ENCODE results near the gene IQSEC1. TPM values are rescaled to one million over a fixed set of nuclear protein-coding genes. Genes with fewer than 3 reads are reported as not detected.

IQSEC1 gene
- total and polyA plus RNA-seq, 2 donors = 9.4 to 21.9 TPM

DNA sequence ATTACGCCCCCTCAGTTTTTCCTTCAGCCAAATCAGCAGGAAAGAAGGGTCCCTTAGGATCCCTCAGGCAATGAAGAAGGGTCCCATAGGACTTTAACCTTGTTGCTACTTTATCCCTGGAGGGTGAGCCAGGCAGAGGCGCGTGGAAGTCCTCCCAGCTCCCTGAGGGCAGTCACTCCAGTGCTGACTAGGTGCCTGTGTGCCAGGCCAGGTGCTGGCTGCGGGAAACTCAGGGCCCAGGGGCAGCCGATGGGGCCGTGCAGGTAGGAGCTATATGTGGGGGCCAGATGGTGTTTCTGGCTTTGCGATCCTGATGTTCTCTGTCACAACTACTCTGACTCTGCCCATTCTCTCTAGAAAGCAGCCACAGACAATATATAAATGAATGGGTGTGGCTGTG, 42.8 kb upstream of the IQSEC1 start:
- Histone ChIP-seq H3K4me1 (ENCODE audit: control insufficient read depth in 2 of 2, insufficient read depth in 2 of 2, low read length in 2 of 2) (peaks cover 0 to 16% of the 10 kb centered on the region in 2 donors), H3K36me3 (ENCODE audit: control insufficient read depth in 2 of 2, insufficient read depth in 2 of 2, low read length in 1 of 2) (no peaks in the 10 kb centered on the region), H3K27ac (ENCODE audit: low read depth in 1 of 2, low read length in 1 of 2) (no peak overlapping the region), H3K4me3 (ENCODE audit: low read length in 2 of 2) (no peak overlapping the region), H3K27me3 (ENCODE audit: control insufficient read depth in 2 of 2, insufficient read depth in 1 of 2, low read length in 1 of 2) (peaks cover 0 to 12% of the 10 kb centered on the region in 2 donors), H3K9me3 (ENCODE audit: control insufficient read depth in 2 of 2, insufficient read depth in 1 of 2, low read length in 1 of 2) (no peaks in the 10 kb centered on the region)
- no peak for DNase-seq (ENCODE audit: low read depth in 6 of 9, low spot score in 9 of 9)
- WGBS = 94% methylated on average over 7 of the region's 7 CpGs

- 90% methylated on average over 8 of the region's 8 CpGs for WGBS
- Histone ChIP-seq H3K4me3 (ENCODE audit: low read length in 2 of 2) (no peak overlapping the region), H3K27me3 (ENCODE audit: control insufficient read depth in 2 of 2, insufficient read depth in 1 of 2, low read length in 1 of 2) (peaks cover 0 to 14% of the 10 kb centered on the region in 2 donors), H3K27ac (ENCODE audit: low read depth in 1 of 2, low read length in 1 of 2) (no peak overlapping the region), H3K4me1 (ENCODE audit: control insufficient read depth in 2 of 2, insufficient read depth in 2 of 2, low read length in 2 of 2) (peaks cover 0 to 20% of the 10 kb centered on the region in 2 donors), H3K9me3 (ENCODE audit: control insufficient read depth in 2 of 2, insufficient read depth in 1 of 2, low read length in 1 of 2) (no peaks in the 10 kb centered on the region), H3K36me3 (ENCODE audit: control insufficient read depth in 2 of 2, insufficient read depth in 2 of 2, low read length in 1 of 2) (no peaks in the 10 kb centered on the region)
- DNase-seq (ENCODE audit: low read depth in 6 of 9, low spot score in 9 of 9) = no peak
Measured at GRCh38 chr3:13115576-13115910, 42.3 kb upstream of the IQSEC1 start.

DNA sequence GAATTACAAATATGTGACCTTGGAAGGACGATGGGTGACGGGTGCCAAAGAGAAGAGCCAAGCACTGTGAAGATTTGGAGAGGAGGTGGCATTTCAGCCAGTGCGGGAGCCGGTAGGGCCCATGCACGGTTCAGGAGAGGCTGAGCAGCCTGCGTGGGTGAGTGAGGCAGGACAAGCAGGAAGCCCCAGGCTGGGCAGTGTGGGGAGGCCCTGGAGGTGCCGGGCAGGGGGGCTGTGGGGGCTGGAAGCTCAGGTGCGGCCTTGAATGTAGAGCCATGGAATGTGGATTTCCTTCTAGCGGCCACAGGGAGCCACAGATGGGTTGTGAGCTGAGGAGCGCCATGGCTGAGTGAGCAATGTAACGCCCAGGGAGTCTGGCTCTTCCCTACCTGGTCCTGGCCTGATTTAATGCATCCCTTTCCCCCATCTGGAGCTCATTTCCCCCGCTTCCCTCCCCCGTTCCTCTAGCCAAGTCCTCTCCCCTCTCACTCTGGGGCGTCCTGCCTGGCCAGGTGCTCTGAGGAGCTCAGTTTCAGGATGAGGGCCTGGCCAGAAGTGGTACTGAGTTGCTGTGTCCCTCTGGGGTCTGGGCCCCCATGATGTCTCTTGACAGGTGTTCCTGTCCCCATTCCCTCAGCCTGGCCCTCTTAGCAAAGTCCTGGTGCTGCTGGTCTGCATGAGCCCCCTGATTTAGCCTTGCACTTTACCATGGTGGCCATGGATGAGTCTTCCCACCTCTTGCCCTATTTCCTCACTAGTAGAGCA, 41.8 kb upstream of the IQSEC1 start:
- no peak for DNase-seq (ENCODE audit: low read depth in 6 of 9, low spot score in 9 of 9)
- Histone ChIP-seq H3K27me3 (ENCODE audit: control insufficient read depth in 2 of 2, insufficient read depth in 1 of 2, low read length in 1 of 2) (peaks cover 0 to 14% of the 10 kb centered on the region in 2 donors), H3K27ac (ENCODE audit: low read depth in 1 of 2, low read length in 1 of 2) (no peak overlapping the region), H3K36me3 (ENCODE audit: control insufficient read depth in 2 of 2, insufficient read depth in 2 of 2, low read length in 1 of 2) (no peaks in the 10 kb centered on the region), H3K4me3 (ENCODE audit: low read length in 2 of 2) (no peak overlapping the region), H3K9me3 (ENCODE audit: control insufficient read depth in 2 of 2, insufficient read depth in 1 of 2, low read length in 1 of 2) (no peaks in the 10 kb centered on the region), H3K4me1 (ENCODE audit: control insufficient read depth in 2 of 2, insufficient read depth in 2 of 2, low read length in 2 of 2) (peaks cover 0 to 23% of the 10 kb centered on the region in 2 donors)
- WGBS = 94% methylated on average over 14 of the region's 14 CpGs

GRCh38 chr3:13113346-13114330, 40.4 kb upstream of the IQSEC1 start:
- no peaks in the 10 kb centered on the region for H3K36me3 ChIP-seq (ENCODE audit: control insufficient read depth in 2 of 2, insufficient read depth in 2 of 2, low read length in 1 of 2)
- WGBS = 90% methylated on average over 27 of the region's 27 CpGs
- H3K9me3 ChIP-seq (ENCODE audit: control insufficient read depth in 2 of 2, insufficient read depth in 1 of 2, low read length in 1 of 2) = peaks cover 0 to 3% of the 10 kb centered on the region in 2 donors
- DNase-seq (ENCODE audit: low read depth in 6 of 9, low spot score in 9 of 9) = peak in 2 of 9 donors; percentile 19 to 34
- peaks cover 0 to 23% of the 10 kb centered on the region in 2 donors for H3K4me1 ChIP-seq (ENCODE audit: control insufficient read depth in 2 of 2, insufficient read depth in 2 of 2, low read length in 2 of 2)
- H3K27ac ChIP-seq (ENCODE audit: low read depth in 1 of 2, low read length in 1 of 2) = no peak overlapping the region
- H3K27me3 ChIP-seq (ENCODE audit: control insufficient read depth in 2 of 2, insufficient read depth in 1 of 2, low read length in 1 of 2) = peaks cover 0 to 14% of the 10 kb centered on the region in 2 donors
- H3K4me3 ChIP-seq (ENCODE audit: low read length in 2 of 2) = no peak overlapping the region

DNA sequence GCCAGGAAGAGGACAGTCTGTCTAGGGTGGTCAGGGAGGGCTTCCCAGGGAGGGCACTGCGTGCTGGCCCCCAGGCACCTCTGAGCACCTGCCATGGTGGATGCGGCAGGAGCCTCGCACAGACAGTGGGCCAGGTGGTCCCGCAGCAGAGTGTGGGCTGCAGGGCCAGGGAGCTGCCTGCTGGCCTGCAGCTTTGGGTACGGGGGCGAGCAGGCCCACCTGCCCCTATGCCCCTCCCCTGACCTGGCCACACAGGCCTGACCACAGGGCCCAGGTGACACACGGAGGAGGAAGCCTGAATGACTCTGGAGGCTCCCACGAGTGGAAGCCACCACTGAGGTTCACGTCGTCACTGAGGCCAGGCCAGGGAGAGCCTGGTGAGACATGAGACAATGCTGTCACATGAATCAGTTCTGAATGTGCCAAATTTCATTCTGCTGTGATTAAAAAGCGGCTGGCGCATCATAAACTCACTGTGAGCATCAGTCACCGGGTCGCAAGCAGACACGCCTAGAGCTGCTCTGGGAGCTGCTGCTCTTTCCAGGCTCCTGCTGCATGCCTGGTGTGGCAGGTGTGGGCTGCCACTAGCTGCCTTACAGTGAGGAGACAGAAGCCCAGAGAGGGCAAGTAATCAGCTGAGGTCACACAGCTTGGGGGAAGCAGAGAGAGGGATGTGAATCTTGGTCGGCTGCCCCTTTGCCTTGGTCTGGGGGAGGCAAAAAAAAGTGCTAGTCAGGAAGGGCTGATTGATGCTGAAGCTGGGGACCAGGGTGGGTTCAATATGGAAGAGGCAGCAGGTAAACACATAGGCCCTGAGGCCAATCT, 39.5 kb upstream of the IQSEC1 start:
- WGBS = 90% methylated on average over 16 of the region's 16 CpGs
- no peak overlapping the region for H3K4me3 ChIP-seq (ENCODE audit: low read length in 2 of 2)
- peaks cover 0 to 3% of the 10 kb centered on the region in 2 donors for H3K9me3 ChIP-seq (ENCODE audit: control insufficient read depth in 2 of 2, insufficient read depth in 1 of 2, low read length in 1 of 2)
- no peaks in the 10 kb centered on the region for H3K36me3 ChIP-seq (ENCODE audit: control insufficient read depth in 2 of 2, insufficient read depth in 2 of 2, low read length in 1 of 2)
- no peak overlapping the region for H3K27ac ChIP-seq (ENCODE audit: low read depth in 1 of 2, low read length in 1 of 2)
- peaks cover 0 to 14% of the 10 kb centered on the region in 2 donors for H3K27me3 ChIP-seq (ENCODE audit: control insufficient read depth in 2 of 2, insufficient read depth in 1 of 2, low read length in 1 of 2)
- peaks cover 0 to 23% of the 10 kb centered on the region in 2 donors for H3K4me1 ChIP-seq (ENCODE audit: control insufficient read depth in 2 of 2, insufficient read depth in 2 of 2, low read length in 2 of 2)
- no peak for DNase-seq (ENCODE audit: low read depth in 6 of 9, low spot score in 9 of 9)

- Histone ChIP-seq H3K27ac (ENCODE audit: low read depth in 1 of 2, low read length in 1 of 2) (no peak overlapping the region), H3K27me3 (ENCODE audit: control insufficient read depth in 2 of 2, insufficient read depth in 1 of 2, low read length in 1 of 2) (peaks cover 0 to 14% of the 10 kb centered on the region in 2 donors), H3K36me3 (ENCODE audit: control insufficient read depth in 2 of 2, insufficient read depth in 2 of 2, low read length in 1 of 2) (no peaks in the 10 kb centered on the region), H3K9me3 (ENCODE audit: control insufficient read depth in 2 of 2, insufficient read depth in 1 of 2, low read length in 1 of 2) (peaks cover 0 to 3% of the 10 kb centered on the region in 2 donors), H3K4me1 (ENCODE audit: control insufficient read depth in 2 of 2, insufficient read depth in 2 of 2, low read length in 2 of 2) (peaks cover 0 to 23% of the 10 kb centered on the region in 2 donors), H3K4me3 (ENCODE audit: low read length in 2 of 2) (no peak overlapping the region)
- WGBS = 92% methylated on average over 13 of the region's 13 CpGs
- no peak for DNase-seq (ENCODE audit: low read depth in 6 of 9, low spot score in 9 of 9)
Measured at GRCh38 chr3:13111873-13112520, 38.8 kb upstream of the IQSEC1 start.

DNA sequence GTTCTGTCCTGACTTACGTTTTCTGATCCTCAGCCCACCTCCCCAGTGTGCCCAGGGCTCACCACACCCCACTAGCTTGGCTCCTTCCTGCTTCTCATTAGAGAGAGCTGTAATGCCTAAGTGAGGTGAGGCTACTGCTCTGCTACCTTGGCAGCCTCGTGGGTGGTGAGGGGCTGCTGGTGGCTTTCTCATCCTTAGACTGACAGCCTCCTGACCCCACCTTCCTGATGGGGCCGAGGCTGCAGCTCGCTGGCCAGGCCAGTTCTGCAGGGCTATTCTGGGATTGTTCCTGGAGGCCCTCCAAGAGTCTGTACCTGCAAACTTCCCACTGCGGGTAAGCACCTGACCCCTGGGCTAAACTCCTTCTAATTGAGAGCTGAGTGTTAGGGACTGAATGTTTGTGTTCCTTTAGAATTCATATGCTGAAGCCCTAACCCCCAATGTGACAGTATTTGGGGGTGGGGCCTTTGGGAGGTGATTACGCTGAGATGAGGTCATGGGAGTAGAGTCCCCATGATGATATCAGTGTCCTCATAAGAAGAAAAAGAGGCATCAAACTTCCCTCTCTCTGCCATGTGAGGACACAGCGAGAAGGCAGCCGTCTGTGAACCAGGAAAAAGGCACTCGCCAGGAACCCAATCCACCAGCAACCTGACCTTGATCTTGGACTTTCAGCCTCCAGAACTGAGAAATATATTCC, 38.1 kb upstream of the IQSEC1 start:
- Histone ChIP-seq H3K27me3 (ENCODE audit: control insufficient read depth in 2 of 2, insufficient read depth in 1 of 2, low read length in 1 of 2) (peaks cover 0 to 14% of the 10 kb centered on the region in 2 donors), H3K36me3 (ENCODE audit: control insufficient read depth in 2 of 2, insufficient read depth in 2 of 2, low read length in 1 of 2) (no peaks in the 10 kb centered on the region), H3K27ac (ENCODE audit: low read depth in 1 of 2, low read length in 1 of 2) (peak overlapping the region; percentile 56 to 59), H3K9me3 (ENCODE audit: control insufficient read depth in 2 of 2, insufficient read depth in 1 of 2, low read length in 1 of 2) (peaks cover 0 to 3% of the 10 kb centered on the region in 2 donors), H3K4me1 (ENCODE audit: control insufficient read depth in 2 of 2, insufficient read depth in 2 of 2, low read length in 2 of 2) (peaks cover 0 to 23% of the 10 kb centered on the region in 2 donors), H3K4me3 (ENCODE audit: low read length in 2 of 2) (no peak overlapping the region)
- DNase-seq (ENCODE audit: low read depth in 6 of 9, low spot score in 9 of 9) = no peak
- 71% methylated on average over 9 of the region's 9 CpGs for WGBS

DNA sequence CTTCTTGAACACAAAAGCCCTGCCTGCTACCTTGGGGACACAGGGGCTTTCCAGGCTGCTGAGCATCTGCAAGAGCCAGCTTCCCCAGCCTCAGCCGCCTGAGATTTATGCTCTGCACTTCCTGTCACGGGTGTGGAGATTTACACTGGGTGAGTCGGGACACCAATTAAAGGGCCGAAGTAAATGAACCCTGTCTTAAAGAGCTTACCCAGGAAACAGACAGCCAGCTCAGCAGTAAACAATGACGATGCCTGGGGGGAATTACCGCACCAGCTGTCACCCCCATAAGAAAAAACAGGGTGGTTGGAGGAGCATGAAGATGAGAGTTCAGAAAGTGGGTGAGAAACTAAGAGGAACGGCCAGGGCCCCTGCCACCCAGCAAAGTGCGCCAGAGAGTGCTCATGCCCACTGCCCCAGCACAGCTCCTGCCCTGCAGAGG, 37.5 kb upstream of the IQSEC1 start:
- peaks cover 0 to 11% of the 10 kb centered on the region in 2 donors for H3K27me3 ChIP-seq (ENCODE audit: control insufficient read depth in 2 of 2, insufficient read depth in 1 of 2, low read length in 1 of 2)
- peak in 4 of 9 donors; percentile 11 to 52 (median 23) for DNase-seq (ENCODE audit: low read depth in 6 of 9, low spot score in 9 of 9)
- WGBS = 8% methylated on average over 8 of the region's 8 CpGs

More for the DNA sequence above, 37.5 kb upstream of the IQSEC1 start:
- Histone ChIP-seq H3K27ac (ENCODE audit: low read depth in 1 of 2, low read length in 1 of 2) (peak overlapping the region; percentile 56 to 59), H3K9me3 (ENCODE audit: control insufficient read depth in 2 of 2, insufficient read depth in 1 of 2, low read length in 1 of 2) (peaks cover 0 to 3% of the 10 kb centered on the region in 2 donors), H3K4me1 (ENCODE audit: control insufficient read depth in 2 of 2, insufficient read depth in 2 of 2, low read length in 2 of 2) (peaks cover 0 to 23% of the 10 kb centered on the region in 2 donors), H3K4me3 (ENCODE audit: low read length in 2 of 2) (no peak overlapping the region), H3K36me3 (ENCODE audit: control insufficient read depth in 2 of 2, insufficient read depth in 2 of 2, low read length in 1 of 2) (no peaks in the 10 kb centered on the region)

Measured in thymus (tissue), 11 donors.